HG03457 (cell line): ENCODE data around the gene NPHP4.
"Not testable (repeated sequence)": the region's sequence is repeated elsewhere in the genome, so short reads cannot be mapped to it uniquely, and the experiment has no call there.

Source experiments
- ATAC-seq: cut with Tn5 transposase; IDR thresholded peaks from one replicate; pipeline ENCODE4 v1.9.1; 2021; ENCODE audit warnings: moderate number of reproducible peaks; ENCODE audit not compliant: unreplicated experiment

Gene NPHP4

DNA sequence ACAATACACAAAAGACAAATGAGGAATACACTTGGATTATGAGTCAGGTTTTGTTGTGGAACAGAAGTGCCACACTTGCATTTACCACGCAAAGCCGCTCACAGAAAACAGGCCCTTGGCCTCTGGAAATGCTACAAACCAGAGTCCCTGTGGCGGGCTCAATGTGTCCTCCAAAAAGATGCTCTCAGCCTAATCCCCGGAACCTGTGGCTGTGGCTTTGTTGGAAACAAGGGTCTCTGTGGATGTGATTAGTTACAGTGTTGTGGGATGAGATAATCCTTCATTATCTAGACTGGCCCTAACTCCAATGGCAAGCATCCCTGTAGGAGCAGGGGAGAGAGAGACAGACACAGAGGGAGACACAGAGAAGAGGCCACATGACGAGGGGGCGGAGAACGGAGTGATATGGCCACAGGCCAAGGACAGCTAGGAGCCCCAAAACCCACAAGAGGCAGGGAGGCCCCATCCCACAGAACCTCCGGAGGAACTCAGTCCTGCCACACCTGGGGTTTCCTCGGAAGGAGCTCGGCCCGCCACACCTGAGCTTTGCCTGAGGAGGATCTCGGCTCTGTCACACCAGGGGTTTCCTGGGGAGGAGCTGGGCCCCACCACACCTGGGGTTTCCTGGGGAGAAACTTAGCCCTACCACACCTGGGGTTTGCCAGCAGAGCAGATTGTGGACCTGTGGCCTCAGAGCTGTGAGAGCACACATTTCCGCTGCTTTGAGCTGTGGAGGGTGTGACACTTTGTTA lies 55.4 kb downstream of the NPHP4 start:
- no peak for ATAC-seq

DNA sequence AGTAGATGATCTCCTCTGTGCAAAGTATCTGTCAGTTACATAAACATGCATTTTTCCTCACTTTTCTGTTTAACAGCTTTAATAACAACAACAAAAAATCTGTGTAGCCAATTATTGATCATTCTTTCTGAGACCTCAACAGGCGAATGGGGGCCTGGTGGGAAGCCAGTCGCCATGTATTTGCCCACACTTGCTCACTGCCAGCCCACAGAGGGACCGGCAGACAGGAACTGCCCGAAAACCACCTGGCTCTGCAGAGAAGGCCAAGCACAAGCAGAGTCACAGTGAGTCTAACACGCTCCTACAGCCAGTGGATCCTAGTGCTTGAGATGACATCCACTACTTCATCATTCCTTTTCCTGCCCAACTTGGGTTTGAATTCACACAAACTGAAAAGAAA lies 56.1 kb downstream of the NPHP4 start:
- ATAC-seq, result no peak

DNA sequence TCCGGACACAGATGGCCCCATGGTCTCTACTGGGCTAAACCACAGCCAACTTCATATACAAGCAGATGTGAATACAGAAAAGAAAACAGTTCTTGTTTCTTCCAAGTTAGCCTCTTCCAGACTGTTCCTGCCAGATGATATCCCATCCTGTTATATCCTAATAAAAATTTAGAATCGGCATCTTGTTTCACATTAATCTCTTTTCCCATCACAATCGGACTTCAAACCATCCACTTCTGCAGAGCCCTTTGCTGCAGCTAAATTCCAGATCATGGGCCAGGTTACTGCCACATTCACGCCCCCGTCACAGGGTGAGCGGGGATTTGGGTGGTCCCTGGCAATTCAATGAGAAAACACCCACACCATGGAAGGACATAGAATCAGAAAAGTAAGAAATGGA lies 57.2 kb downstream of the NPHP4 start:
- no peak for ATAC-seq

- no peak for ATAC-seq
Measured at GRCh38 chr1:5934058-5934884, 58.0 kb downstream of the NPHP4 start.

- no peak for ATAC-seq
Measured at GRCh38 chr1:5933676-5934057, 58.6 kb downstream of the NPHP4 start.

GRCh38 chr1:5933050-5933449 lies 59.2 kb downstream of the NPHP4 start:
- ATAC-seq, result no peak

DNA sequence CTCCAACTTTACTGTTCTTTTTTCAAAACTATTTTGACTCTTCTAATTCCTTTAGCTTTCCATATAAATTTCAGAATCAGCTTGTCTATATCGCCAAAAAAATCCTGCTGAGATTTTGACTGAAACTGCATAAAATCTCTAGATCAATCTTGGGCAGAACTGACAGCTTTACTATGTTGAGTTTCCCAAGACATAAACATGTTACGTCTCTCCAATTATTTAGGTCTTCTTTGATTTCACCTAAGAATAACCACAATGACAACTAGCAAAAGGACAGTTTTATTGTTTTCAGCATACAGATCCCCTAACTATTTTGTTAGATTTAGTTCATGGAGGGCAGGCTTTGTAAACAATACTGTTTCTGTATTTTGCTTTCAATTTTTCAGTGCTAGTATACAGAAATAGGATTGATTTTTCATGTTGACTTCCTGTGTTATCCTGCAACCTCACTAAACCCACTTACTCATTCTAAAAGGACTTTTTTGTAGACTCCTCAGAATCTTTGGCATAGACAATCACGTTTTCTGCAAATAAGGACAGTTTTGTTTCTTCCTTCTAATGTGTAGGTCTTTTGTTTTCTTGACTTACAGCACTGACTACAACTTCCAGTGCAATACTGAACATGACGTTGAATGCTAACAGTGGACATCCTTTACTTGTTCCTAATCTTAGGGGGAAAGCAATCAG lies 63.4 kb downstream of the NPHP4 start:
- ATAC-seq, result no peak

- ATAC-seq, result no peak
Measured at GRCh38 chr1:5927506-5928370, 64.5 kb downstream of the NPHP4 start.

GRCh38 chr1:5926686-5927435 lies 65.4 kb downstream of the NPHP4 start:
- ATAC-seq, result no peak

DNA sequence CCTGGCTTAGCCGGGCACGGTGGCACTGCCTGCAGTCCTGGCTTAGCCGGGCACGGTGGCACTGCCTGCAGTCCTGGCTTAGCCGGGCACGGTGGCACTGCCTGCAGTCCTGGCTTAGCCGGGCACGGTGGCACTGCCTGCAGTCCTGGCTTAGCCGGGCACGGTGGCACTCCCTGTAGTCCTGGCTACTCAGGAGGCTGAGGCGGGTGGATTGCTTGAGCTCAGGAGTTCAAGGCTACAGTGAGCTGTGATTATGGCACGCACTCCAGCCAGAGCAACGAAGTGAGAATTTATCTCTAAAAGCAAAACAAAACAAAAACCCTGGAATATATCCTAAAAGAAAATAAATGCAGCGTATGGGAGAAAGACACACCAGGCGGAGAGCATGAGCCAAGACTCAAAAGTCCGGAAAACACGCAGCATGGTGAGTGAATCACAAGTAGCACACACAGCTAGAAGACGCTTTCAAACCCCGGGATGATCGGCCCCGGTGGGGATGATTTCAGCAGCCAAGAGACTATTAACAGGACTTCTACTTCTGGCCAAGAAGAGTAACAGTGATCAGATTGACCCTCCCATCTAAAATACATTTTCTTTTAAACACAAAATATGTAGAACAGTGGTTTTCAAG lies 69.4 kb downstream of the NPHP4 start:
- not testable (repeated sequence) for ATAC-seq

GRCh38 chr1:5921671-5922070 lies 70.6 kb downstream of the NPHP4 start:
- no peak for ATAC-seq

GRCh38 chr1:5921129-5921528 lies 71.1 kb downstream of the NPHP4 start:
- no peak for ATAC-seq

- ATAC-seq, result no peak
Measured at GRCh38 chr1:5920201-5920600, 72.0 kb downstream of the NPHP4 start.

DNA sequence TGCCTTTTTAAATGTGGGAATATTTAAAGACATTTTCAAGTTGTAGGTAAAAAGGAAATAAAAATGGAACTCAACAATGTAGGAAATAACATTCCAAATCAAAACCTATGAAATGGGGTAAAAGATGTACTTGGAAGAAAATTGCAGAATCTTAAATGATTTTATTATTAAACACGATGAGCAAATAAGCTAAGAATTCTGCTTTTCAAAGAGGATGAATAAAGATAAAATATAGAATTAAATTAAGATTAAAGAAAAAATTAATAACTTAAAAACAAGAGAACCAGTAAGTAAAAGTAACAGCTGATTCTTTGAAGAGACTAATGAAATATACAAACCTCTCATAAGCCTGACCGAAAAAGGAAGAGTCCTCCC lies 74.0 kb downstream of the NPHP4 start:
- ATAC-seq, result no peak

DNA sequence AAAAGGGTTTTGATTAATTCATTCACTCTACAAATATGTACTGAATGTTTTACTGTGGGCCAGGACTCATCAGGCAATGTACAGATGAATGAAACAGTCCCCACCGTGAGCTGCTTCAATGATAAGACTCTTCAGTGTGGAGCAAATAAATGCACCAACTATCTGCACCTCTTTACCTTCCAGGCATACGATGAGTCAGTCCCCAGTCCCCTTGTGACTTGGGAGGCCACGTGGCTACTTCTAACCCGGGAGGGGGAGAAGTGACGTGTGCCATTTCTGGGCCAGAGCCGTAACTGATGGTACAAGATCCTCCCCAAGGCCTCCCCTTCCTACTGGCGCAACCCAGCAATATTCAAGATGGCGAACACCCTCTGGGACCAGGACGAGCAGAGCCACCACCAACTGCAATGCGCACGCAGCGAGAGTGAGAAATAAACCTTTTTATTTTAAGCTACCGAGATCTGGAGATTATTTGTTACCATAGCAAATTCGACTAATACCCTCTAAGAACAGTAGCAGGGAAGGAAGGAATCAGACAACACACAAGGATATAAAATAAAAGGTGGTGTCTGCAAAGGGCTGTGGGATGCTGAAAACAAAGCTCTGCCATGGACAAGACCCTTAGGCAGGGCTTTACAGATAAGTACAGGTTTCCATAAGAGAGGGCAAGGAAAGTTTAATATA lies 74.5 kb downstream of the NPHP4 start:
- no peak for ATAC-seq

- no peak for ATAC-seq
Measured at GRCh38 chr1:5917281-5917590, 75.0 kb downstream of the NPHP4 start.

DNA sequence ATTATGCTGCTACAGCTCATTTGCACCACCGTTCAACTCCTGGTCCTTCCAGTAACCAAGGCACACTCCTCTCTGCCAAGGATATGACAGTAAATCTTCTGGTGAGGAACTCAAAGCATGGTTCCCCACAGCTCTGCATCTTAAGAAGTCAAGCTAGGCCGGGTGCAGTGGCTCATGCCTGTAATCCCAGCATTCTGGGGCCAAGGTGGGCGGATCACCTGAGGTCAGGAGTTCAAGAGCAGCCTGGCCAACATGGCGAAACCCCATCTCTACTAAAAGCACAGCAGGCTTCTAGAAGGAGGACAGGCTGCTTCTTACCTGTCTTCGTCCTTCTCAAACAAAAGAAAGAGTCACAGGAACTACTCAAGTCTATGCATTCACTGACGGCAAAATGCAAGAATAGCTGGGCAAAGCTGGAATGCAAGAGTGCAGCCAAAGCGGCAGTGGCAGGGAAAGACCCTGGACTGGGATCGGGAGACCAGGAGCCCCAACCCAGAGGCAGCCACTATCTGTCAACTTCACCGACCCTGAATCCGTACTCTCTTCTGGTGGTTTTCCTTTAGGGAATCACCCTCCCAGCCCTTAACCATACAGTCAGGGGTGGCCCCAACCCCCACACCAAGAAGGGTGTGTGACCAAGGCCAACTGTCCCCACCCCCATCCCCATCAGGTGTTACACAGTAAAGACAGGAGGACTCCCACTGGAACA lies 75.5 kb downstream of the NPHP4 start:
- no peak for ATAC-seq
